CD4-positive, alpha-beta T cell treated with Interleukin-6 for 4 hours (primary cell): ENCODE measurements around the gene AKAP5.
"Not testable (repeated sequence)": the region's sequence is repeated elsewhere in the genome, so short reads cannot be mapped to it uniquely, and the experiment has no call there.

Experiments used
- DNase-seq: peaks from one replicate; pipeline ENCODE4 v3.0.0-alpha.2; 2020; ENCODE audit warnings: mixed read lengths

Gene AKAP5

DNA sequence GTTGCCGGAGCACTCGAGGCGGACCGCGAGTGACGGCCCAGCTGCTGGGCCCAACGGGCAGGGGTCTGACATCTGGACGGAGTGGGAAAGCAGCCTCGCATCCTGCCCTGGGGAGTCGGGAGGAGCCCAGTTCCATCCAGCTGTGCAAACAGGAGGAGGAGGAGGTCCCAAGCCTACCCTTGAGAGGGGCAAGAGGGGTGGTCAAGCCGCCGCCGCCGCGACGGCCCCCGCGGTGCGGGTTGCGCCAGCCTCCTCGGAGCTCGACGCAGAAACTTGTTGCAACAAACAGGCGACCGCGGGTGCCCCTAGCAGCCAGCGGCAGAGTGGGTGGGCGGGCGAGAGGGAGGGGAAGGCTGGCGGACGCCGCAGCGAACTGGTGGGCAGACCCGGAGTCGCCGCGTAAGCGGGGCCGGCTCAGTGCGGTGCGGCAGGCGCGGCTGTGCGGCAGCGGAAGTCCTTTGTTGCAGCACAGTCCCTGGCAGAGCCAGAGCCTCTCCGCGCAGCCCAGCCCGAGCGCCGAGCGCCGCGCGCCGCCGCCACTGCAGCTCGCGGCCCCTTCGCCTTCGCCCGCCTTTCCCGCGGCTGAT is 39.1 kb downstream of the AKAP5 start, which contains the start of gene ZBTB1:
ZBTB1 (plus strand) TSS at position 461 of the 587 bp plus-strand sequence. CDS start 16,735 bp downstream, outside the sequence.
- peak; percentile 84 for DNase-seq

DNA sequence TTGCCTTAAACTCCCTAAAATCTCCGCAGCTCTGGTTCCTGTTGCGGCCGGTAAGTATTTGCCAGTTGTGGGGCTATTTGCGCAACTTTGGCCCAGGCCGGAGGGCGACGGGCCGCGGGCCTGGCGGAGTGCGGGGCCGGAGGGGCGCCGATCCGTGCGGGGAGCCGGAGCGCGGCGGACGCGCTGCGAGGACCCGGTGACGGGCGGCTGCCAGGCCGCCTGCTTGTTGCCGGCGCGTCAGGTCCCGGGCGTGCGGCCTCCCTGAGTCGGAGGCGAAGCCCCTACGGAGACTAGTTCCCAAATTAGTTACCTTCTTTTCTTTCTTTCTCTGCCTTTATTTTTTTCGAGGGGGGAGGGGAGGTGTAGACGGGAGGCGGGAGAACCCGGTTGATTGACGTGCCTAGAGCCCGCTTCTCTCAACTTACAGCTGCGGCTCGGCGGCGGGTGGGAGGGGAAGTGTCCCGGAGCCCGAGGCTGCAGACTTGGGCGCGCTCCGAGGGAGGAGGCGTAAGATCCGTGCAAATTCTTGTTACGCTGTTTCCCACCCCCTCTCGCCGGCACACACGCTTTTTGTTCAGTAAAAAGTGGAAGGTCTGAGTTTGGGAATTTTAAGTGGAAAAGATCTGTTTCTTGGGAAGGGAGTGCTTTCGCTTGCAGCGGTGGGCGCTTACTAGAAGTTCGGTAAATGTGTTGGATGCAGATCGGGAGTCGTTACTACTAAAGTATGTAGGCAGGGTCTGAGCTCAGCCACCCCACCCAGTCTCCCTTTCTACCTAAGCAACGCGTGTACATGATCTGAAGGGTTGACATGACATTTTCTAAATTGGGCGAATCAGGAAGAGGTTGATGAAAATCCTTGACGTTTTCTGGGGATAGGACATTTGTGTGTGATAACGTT is 39.8 kb downstream of the AKAP5 start:
- peak; percentile 87 for DNase-seq

DNA sequence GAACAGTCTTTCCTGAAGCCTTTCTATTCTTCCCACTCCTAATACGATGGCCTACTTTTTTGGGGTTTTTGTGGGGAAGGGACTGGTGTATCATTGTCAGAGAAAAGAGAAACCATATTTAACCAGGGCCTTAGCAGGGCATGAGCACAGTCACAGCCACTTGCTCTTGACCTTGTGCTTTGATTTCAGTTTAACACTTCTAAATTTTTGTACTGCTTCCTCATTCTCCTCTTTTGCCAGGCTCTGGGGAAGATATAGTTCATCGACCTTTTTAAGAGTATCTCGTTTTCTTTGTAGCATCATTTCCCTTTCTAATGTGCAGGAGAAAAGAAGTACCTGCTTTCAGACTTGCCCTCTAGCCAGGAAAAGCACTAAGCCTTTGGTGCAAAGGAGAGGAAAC is 41.4 kb downstream of the AKAP5 start:
- no peak for DNase-seq

DNA sequence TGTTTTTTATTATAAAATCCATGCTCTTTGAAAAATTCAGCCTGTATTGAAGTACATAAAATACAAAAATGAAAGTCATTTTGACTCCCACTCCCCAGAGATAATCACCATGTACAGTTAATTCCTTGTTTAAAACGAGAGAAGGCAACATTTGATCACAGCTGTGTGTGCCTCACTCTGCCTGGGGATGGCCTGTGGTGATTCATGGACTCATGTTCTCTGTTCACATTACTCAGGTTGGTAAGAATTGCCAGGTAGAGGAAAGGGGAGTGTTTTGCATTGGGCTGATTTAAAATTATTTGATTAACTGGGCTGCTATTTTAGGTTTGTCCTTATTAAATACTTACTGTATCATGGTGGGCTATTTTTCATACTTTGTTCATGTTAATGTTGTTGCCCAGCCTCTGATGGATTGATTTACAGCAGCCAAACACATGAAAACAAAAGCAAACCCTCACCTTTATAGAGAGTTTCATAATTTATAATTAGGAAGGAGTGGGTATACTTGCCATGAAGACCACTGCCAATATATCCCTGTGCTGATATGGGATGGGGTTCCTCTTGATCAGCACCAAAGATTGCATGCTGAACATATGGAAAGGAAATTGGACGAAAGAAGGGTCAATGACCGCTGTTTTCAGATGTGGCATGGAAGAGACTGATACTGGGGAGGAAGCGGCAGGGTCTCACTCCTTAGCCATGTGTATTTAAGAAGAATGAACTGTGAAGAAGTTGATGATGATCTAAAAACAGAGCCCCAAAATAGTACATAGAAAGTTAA is 42.3 kb downstream of the AKAP5 start:
- peak; percentile 48 for DNase-seq

DNA sequence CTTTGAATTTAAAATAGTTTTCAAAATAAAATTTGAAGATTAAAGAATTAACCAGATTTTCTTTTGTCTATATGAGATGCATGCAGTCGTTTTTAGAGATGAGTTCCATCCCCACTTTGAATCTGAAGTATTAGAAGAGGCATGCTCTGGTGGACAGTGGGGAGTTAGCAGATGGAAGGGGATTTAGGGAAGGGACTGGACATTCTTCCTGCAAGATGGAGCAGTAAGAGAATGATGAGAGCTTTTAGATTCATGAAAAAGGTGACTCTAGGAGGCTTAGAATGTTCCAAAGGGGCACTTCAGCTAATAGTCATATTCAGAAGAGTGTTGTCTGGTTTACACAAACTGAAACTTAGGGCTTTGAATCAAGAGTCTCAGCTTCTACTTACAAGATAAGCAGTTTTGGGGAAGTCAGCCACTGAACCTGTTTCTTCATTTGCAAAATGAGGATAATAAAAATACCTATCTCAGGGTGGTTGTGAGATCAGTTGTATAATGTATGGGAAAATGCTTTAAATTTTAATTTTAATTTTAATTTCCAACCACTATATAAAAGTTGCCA is 43.0 kb downstream of the AKAP5 start:
- DNase-seq, result no peak

GRCh38 chr14:64509036-64509435 is 43.7 kb downstream of the AKAP5 start:
- DNase-seq, result no peak

DNA sequence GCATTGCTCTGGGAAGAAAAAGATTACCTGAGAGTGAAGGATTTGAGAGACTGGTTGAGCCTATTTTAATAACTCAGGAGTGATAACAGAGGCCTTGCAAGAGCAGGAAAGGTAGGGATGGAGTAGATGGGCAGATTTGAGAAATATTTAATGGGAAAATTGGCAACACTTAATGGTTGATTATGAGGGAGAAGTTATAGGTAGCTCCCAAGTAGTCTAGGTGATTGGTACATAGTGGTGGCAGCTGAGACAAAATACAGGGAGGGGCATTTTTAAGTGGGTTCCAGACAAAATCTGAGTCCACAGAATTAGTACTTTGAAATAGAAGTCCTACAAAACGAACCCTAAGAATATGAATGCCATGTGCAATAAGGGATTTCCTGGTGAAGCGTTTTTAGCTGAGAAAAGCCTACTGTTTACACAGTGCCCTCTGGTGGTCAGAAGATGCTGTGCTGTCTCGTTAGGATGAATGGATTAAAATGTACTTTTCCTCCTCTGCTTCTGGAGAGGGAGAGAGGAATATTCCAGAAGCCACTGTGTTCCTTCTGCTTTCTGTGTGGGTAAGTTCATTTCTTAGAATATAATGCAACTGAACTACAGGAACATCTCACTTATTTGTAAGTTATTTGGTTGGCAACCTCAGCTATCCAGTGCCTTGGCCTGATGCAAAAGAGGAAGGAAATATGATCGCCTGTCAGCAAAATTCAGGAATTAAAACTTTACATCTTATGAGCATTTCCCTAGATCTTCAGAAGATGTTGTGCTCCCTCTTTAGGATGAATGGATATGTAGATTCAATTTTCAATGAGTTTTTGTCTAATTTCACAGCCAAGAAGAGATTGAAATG is 45.7 kb downstream of the AKAP5 start:
- peak; percentile 77 for DNase-seq

DNA sequence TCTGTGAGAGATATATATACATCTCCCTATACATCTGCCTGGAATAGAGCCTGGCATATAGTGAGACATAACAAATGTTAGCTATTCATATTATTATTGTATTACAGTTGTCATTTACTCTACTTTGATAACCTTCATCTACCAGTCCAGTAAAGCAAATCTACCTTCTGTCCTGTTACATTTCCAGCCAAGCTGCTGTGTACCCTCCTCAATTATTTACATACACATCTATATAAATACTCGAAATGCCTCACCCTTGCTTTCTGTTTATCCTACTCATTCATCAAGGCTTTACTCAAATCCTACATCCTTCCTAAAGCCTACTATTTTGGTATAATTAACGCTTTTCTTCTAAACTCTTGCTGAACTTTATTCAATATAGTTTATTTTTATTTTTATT is 48.0 kb downstream of the AKAP5 start:
- no peak for DNase-seq

DNA sequence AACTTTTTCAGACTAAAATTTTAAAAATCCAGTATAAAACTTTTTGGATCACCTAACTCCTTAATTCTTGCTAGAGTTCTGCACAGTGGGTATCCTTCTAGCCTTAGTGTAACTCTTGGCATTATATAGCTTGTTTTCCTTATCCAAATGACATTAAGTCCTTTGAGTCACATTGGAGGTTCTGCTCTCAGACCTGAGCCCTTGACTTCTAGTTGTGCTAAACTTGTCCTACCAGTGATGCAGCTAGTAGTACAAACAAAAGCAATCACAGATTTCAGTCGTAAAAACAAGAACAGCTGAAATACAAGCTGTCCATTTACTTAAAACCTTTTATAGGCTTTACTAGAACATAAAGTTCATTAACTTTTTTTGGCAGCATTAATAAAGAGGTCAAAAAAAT is 49.8 kb downstream of the AKAP5 start:
- no peak for DNase-seq

DNA sequence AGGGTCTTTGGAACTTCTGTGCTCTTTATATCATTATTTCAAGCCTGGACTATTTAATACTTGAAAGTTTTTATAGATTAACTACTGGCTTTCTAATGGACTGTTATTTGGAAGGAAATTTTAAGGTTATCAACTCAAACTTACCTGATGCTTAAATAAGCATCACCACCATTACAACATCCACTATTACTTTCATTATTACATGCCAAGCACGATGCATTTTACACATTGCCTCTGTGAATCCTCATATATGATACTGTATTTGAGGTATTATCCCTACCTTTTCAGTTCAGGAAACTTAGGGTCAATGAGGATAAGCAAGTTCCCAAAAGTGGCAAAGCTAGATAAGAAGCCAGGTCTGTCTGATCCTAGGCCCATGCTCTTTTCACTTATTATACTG is 51.7 kb downstream of the AKAP5 start:
- no peak for DNase-seq

DNA sequence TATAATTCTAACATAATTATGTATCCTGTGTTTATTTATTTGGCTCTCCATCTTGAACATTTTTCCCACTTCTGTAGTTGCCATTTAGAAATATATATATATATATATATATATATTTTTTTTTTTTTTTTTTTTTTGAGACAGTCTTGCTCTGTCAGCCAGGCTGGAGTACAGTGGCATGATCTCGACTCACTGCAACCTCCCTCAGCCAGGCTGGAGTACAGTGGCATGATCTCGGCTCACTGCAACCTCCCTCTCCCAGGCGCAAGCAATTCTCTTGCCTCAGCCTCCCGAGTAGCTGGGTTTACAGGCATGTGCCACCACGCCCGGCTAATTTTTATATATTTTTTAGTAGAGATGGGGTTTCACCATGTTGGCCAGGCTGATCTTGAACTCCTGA is 52.4 kb downstream of the AKAP5 start:
- DNase-seq, result not testable (repeated sequence)

DNA sequence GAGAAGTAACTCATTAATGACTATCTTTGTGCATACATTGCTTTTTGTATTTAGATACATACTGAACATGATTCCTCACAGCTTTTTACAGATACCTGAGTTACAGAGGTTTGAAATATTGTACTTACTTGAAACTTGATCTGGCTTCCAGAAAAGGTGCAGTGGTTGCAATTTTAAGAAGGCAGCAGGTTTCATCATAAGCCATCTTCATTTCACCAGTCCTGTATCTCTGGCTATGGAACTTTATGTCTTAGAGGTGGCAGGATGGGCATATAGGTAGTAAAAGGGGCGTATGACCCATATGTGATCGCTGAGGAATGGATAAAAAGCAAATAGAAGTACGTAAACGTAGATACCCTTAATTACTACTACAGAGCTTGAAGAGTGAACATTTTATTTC is 52.9 kb downstream of the AKAP5 start:
- no peak for DNase-seq

DNA sequence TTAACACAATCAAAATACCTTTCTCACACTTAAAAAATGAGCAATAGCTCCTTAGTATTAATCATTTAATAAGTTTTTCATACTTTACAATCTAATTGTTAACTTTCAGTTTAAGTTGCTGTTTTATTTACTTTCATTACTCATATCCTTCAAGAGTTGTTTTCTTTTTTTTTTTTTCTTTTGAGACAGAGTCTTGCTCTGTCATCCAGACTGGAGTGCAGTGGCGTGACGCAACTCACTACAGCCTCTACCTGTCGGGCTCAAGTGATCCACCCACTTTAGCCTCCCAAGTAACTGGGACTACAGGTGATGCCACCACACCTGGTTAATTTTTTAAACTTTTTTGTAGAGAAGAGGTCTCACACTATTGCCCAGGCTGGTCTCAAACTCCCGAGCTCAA is 55.4 kb downstream of the AKAP5 start:
- no peak for DNase-seq

GRCh38 chr14:64522591-64523355 is 57.5 kb downstream of the AKAP5 start:
- no peak for DNase-seq
